ENCODE data around the gene KCTD1. TPM values are rescaled to one million over a fixed set of nuclear protein-coding genes. Genes with fewer than 3 reads are reported as not detected.

KCTD1 gene
- total and polyA plus RNA-seq, 4 donors = 5.1 to 13.2 (median 9.3) TPM

DNA sequence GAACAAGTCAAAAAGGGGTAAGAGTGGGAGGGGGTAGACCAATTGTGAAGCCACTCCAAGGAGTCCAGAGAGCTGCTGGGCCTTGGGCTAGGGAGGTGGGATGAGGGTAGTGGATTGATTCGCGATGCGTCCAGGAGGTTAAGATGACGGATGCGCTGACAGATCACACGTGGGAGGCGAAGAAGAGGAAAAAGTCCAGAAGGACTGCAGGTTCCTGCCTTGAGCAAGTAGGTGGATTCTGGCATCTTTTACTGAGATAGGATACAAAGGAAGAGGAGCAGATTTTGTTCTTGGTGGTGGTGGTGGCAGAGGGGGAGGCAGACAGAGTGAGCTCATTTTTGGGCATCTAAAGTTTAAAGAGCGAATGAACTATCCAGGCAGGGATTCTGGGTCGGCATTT lies 76.5 kb downstream of the KCTD1 start:
- H3K27me3 ChIP-seq (ENCODE audit: control insufficient read depth in 1 of 2, insufficient read depth in 2 of 2, low read length in 1 of 2) = no peaks in the 10 kb centered on the region
- ATAC-seq (ENCODE audit: low FRiP score) (no peak), DNase-seq (no peak)
- H3K4me3 ChIP-seq (ENCODE audit: low read length in 2 of 2) = no peak overlapping the region
- intact Hi-C loops (cut with DNase I) = no loop called here
- H3K36me3 ChIP-seq (ENCODE audit: control insufficient read depth in 1 of 2, insufficient read depth in 2 of 2, low read length in 1 of 2) = peaks cover 0 to 1% of the 10 kb centered on the region in 2 donors
- no peaks in the 10 kb centered on the region for H3K4me1 ChIP-seq (ENCODE audit: control insufficient read depth in 1 of 2, insufficient read depth in 2 of 2, low read length in 2 of 2)
- WGBS, 2 donors = 95 to 96% methylated on average over 9 of the region's 9 CpGs
- H3K9me3 ChIP-seq (ENCODE audit: control insufficient read depth, low read length) = no peaks in the 10 kb centered on the region
- no peak overlapping the region for H3K27ac ChIP-seq (ENCODE audit: low read depth in 1 of 2, low read length in 2 of 2)

DNA sequence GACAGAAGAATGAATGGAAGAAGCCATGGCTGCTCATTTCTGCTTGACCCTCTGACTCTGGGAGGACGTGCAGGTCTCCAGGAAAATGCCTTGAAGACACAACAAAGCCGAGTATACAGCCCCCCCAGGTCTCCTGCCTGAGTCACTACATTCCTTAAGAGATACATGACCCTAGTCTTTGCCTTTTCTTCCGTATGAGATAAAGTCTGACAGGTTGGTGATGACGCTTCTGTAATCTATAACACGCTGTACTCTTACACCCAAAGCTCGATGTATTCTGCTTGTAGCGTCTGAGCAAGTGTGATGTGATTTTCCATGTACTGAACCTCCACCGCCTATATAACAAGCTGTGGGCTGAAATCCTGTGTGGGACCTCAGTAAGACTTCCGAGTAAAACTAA lies 77.3 kb downstream of the KCTD1 start:
- H3K9me3 ChIP-seq (ENCODE audit: control insufficient read depth, low read length) = no peaks in the 10 kb centered on the region
- ATAC-seq (ENCODE audit: low FRiP score) = no peak
- no peak overlapping the region for H3K4me3 ChIP-seq (ENCODE audit: low read length in 2 of 2)
- no peaks in the 10 kb centered on the region for H3K27me3 ChIP-seq (ENCODE audit: control insufficient read depth in 1 of 2, insufficient read depth in 2 of 2, low read length in 1 of 2)
- 82 to 83% methylated on average over 9 of the region's 9 CpGs for WGBS, 2 donors
- DNase-seq = no peak
- intact Hi-C loops (cut with DNase I) = no loop called here
- no peak overlapping the region for H3K27ac ChIP-seq (ENCODE audit: low read depth in 1 of 2, low read length in 2 of 2)
- H3K36me3 ChIP-seq (ENCODE audit: control insufficient read depth in 1 of 2, insufficient read depth in 2 of 2, low read length in 1 of 2) = peaks cover 0 to 1% of the 10 kb centered on the region in 2 donors
- no peaks in the 10 kb centered on the region for H3K4me1 ChIP-seq (ENCODE audit: control insufficient read depth in 1 of 2, insufficient read depth in 2 of 2, low read length in 2 of 2)

DNA sequence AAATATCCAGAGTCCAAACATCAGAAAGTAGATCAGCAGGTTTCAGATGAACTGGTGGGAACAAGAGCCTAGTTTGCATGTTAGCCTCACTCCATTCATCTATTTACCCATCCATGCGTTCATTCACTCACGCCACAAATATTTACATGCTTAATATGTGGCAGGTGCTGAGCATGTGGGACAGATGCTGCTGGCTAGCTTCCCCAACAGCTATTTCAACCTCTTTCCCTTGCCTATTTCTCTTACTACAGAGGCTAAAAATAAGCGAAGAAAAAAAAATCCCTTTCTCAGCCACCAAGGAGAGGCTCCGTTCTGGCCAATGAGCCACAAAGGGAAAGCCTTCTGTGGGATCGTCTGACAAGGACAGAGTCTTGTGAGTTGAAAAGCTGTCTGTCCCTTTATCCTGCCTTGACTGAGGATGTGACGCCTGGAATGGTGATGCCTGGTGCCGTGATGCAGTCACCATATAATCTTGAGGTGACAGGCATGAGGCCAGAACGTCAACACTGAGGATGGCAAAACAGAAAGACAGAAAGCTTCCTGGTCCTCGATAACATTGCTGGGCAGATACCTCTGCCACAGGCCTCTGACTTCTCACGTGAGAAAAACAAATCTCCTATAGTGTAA lies 78.2 kb downstream of the KCTD1 start:
- intact Hi-C loops (cut with DNase I) = no loop called here
- Histone ChIP-seq H3K36me3 (ENCODE audit: control insufficient read depth in 1 of 2, insufficient read depth in 2 of 2, low read length in 1 of 2) (peaks cover 0 to 1% of the 10 kb centered on the region in 2 donors), H3K4me3 (ENCODE audit: low read length in 2 of 2) (no peak overlapping the region), H3K9me3 (ENCODE audit: control insufficient read depth, low read length) (no peaks in the 10 kb centered on the region), H3K27me3 (ENCODE audit: control insufficient read depth in 1 of 2, insufficient read depth in 2 of 2, low read length in 1 of 2) (no peaks in the 10 kb centered on the region), H3K4me1 (ENCODE audit: control insufficient read depth in 1 of 2, insufficient read depth in 2 of 2, low read length in 2 of 2) (no peaks in the 10 kb centered on the region), H3K27ac (ENCODE audit: low read depth in 1 of 2, low read length in 2 of 2) (no peak overlapping the region)
- 49 to 52% methylated on average over 10 of the region's 10 CpGs for WGBS, 2 donors
- DNase-seq (no peak), ATAC-seq (ENCODE audit: low FRiP score) (no peak)

DNA sequence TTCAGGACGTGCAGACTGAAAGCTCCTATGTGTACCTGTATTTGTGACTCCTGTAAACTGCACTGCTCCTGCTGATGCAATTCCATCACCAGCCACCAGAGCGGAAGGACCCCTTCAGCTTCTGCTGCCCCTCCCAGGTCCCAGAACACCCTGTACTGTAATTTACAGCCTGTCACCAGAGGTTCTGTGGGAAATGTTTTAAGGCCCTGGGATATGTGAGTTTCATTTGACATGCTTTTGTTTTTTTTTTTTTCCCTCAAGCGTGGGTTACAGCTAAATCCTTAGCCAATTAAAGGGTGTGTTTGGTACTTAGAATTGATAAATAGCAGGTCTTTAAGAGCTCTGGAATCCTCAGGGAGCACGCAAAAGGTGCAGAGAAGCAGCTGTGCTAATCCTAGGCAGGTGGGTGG lies 79.4 kb downstream of the KCTD1 start:
- intact Hi-C loops (cut with DNase I) = no loop called here
- no peak overlapping the region for H3K27ac ChIP-seq (ENCODE audit: low read depth in 1 of 2, low read length in 2 of 2)
- no peaks in the 10 kb centered on the region for H3K4me1 ChIP-seq (ENCODE audit: control insufficient read depth in 1 of 2, insufficient read depth in 2 of 2, low read length in 2 of 2)
- 86% methylated on average over 4 of the region's 4 CpGs for WGBS, 2 donors
- no peaks in the 10 kb centered on the region for H3K9me3 ChIP-seq (ENCODE audit: control insufficient read depth, low read length)
- no peak overlapping the region for H3K4me3 ChIP-seq (ENCODE audit: low read length in 2 of 2)
- no peak for DNase-seq
- no peaks in the 10 kb centered on the region for H3K27me3 ChIP-seq (ENCODE audit: control insufficient read depth in 1 of 2, insufficient read depth in 2 of 2, low read length in 1 of 2)
- ATAC-seq (ENCODE audit: low FRiP score) = no peak
- H3K36me3 ChIP-seq (ENCODE audit: control insufficient read depth in 1 of 2, insufficient read depth in 2 of 2, low read length in 1 of 2) = peaks cover 0 to 1% of the 10 kb centered on the region in 2 donors

DNA sequence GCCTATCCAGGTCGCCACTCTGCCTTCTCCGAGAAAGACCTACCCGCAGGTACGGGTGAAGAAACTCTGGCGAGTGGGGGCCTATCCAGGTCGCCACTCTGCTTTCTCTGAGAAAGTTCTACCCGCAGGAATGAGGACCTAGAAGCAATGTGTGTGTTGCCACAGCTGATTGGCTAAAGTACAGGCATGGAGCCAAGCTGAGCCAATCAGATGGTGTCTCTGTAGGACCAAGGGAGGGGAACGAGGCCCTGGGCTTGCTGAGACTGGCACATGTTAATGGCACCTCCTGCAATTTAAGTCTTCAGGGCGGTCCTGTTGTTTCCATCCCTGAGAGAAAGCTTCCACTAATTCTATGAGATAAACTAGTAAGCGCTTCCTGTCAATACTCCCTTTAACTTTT lies 82.3 kb downstream of the KCTD1 start:
- intact Hi-C loops (cut with DNase I) = no loop called here
- no peak for ATAC-seq (ENCODE audit: low FRiP score)
- H3K9me3 ChIP-seq (ENCODE audit: control insufficient read depth, low read length) = no peaks in the 10 kb centered on the region

DNA sequence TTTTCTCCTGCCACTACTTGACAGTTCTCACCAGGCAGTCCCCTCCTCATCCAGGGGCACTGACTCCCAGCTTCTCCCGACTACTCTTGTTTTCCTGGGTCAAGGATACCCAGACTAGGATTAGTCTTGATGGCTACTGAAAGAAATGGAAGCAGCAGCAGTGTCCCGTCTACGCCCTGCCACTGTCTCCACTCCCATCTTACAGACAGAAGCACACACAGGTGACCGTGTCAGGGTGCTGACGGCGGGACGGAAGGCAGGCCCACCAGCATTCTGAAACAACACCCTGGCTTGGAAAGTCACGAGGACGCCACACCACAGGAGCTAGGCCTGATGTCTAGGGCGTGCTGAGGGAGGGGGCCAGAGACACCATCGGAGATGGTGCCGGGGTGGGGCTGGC lies 82.9 kb downstream of the KCTD1 start:
- DNase-seq (no peak), ATAC-seq (ENCODE audit: low FRiP score) (no peak)
- WGBS, 2 donors = 97 to 98% methylated on average over 12 of the region's 12 CpGs
- no peak overlapping the region for H3K27ac ChIP-seq (ENCODE audit: low read depth in 1 of 2, low read length in 2 of 2)
- no peaks in the 10 kb centered on the region for H3K4me1 ChIP-seq (ENCODE audit: control insufficient read depth in 1 of 2, insufficient read depth in 2 of 2, low read length in 2 of 2)
- no peaks in the 10 kb centered on the region for H3K36me3 ChIP-seq (ENCODE audit: control insufficient read depth in 1 of 2, insufficient read depth in 2 of 2, low read length in 1 of 2)
- H3K27me3 ChIP-seq (ENCODE audit: control insufficient read depth in 1 of 2, insufficient read depth in 2 of 2, low read length in 1 of 2) = no peaks in the 10 kb centered on the region
- intact Hi-C loops (cut with DNase I) = no loop called here
- H3K9me3 ChIP-seq (ENCODE audit: control insufficient read depth, low read length) = no peaks in the 10 kb centered on the region
- H3K4me3 ChIP-seq (ENCODE audit: low read length in 2 of 2) = no peak overlapping the region

More for the DNA sequence above, 82.3 kb downstream of the KCTD1 start:
- no peaks in the 10 kb centered on the region for H3K27me3 ChIP-seq (ENCODE audit: control insufficient read depth in 1 of 2, insufficient read depth in 2 of 2, low read length in 1 of 2)
- H3K4me3 ChIP-seq (ENCODE audit: low read length in 2 of 2) = no peak overlapping the region
- no peak overlapping the region for H3K27ac ChIP-seq (ENCODE audit: low read depth in 1 of 2, low read length in 2 of 2)
- WGBS, 2 donors = 78 to 93% methylated on average over 10 of the region's 10 CpGs
- H3K36me3 ChIP-seq (ENCODE audit: control insufficient read depth in 1 of 2, insufficient read depth in 2 of 2, low read length in 1 of 2) = no peaks in the 10 kb centered on the region
- no peak for DNase-seq
- no peaks in the 10 kb centered on the region for H3K4me1 ChIP-seq (ENCODE audit: control insufficient read depth in 1 of 2, insufficient read depth in 2 of 2, low read length in 2 of 2)

DNA sequence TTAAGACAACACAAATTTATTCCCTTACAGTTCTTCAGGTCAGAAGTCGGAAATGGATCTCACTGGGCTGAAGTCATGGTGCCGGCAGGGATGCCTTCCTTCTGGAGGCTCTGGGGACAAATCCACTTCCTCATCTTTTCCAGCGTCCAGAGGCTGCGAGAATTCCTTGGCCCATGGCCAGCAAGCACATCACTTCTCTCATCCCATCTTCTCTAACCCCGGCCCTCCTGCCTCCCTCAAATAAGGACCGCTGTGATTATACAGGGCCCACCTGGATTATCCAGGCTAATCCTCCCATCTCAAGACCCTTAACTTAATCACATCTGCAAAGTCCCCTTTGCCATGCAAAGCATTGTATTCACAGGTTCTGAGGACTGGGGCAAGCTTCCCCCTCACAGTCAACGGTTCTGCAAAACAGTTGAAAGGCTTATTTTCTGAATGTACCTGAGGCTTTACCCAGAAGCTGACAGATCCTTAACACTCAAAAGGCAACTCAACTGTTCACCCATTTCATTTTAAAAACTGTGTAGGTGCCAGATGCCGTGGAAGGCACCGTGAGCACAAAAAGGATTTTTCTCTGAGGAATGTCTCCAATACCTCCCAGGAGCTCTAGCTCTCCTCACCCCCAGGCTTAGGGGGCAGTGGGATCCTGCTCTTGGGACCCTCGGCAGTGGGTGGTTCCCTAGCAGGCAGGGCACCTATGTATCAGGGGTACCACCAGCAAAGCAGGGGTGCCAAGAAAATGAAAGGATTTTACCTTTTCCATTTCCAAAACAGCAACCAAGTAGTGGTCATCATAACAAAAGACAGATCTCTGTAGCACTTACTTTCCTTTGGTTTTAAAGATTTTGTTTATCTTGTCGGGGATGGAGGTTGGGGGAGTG lies 84.0 kb downstream of the KCTD1 start:
- no peaks in the 10 kb centered on the region for H3K36me3 ChIP-seq (ENCODE audit: control insufficient read depth in 1 of 2, insufficient read depth in 2 of 2, low read length in 1 of 2)
- no peak overlapping the region for H3K27ac ChIP-seq (ENCODE audit: low read depth in 1 of 2, low read length in 2 of 2)
- no peaks in the 10 kb centered on the region for H3K27me3 ChIP-seq (ENCODE audit: control insufficient read depth in 1 of 2, insufficient read depth in 2 of 2, low read length in 1 of 2)
- intact Hi-C loops (cut with DNase I) = no loop called here
- H3K4me3 ChIP-seq (ENCODE audit: low read length in 2 of 2) = no peak overlapping the region
- ATAC-seq (ENCODE audit: low FRiP score) (no peak), DNase-seq (no peak)
- WGBS, 2 donors = 93 to 94% methylated on average over 11 of the region's 11 CpGs
- no peaks in the 10 kb centered on the region for H3K4me1 ChIP-seq (ENCODE audit: control insufficient read depth in 1 of 2, insufficient read depth in 2 of 2, low read length in 2 of 2)
- no peaks in the 10 kb centered on the region for H3K9me3 ChIP-seq (ENCODE audit: control insufficient read depth, low read length)

DNA sequence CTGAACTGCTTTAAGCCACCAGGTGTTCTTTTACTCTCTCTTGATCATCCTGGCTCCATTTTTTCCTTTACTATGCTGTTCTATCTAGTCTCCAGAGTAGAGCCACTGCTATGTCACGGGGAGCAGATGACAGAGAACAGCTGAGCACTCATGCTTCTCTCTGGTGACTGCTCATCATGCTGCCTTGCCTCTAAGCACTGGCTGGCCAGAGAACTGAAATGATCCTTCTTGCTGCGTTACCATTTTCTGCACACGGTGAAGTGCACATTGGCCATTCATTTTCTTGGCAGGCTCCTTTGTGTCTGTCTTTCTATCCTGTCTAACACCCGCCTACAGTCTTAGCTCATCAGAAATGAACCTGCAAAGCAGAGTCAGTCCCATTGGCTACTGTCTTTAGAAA lies 86.0 kb downstream of the KCTD1 start:
- 90 to 94% methylated on average over 4 of the region's 4 CpGs for WGBS, 2 donors
- H3K4me3 ChIP-seq (ENCODE audit: low read length in 2 of 2) = no peak overlapping the region
- no peaks in the 10 kb centered on the region for H3K4me1 ChIP-seq (ENCODE audit: control insufficient read depth in 1 of 2, insufficient read depth in 2 of 2, low read length in 2 of 2)
- no peaks in the 10 kb centered on the region for H3K9me3 ChIP-seq (ENCODE audit: control insufficient read depth, low read length)
- DNase-seq (no peak), ATAC-seq (ENCODE audit: low FRiP score) (no peak)
- no peaks in the 10 kb centered on the region for H3K36me3 ChIP-seq (ENCODE audit: control insufficient read depth in 1 of 2, insufficient read depth in 2 of 2, low read length in 1 of 2)
- no peaks in the 10 kb centered on the region for H3K27me3 ChIP-seq (ENCODE audit: control insufficient read depth in 1 of 2, insufficient read depth in 2 of 2, low read length in 1 of 2)
- no peak overlapping the region for H3K27ac ChIP-seq (ENCODE audit: low read depth in 1 of 2, low read length in 2 of 2)
- intact Hi-C loops (cut with DNase I) = no loop called here

DNA sequence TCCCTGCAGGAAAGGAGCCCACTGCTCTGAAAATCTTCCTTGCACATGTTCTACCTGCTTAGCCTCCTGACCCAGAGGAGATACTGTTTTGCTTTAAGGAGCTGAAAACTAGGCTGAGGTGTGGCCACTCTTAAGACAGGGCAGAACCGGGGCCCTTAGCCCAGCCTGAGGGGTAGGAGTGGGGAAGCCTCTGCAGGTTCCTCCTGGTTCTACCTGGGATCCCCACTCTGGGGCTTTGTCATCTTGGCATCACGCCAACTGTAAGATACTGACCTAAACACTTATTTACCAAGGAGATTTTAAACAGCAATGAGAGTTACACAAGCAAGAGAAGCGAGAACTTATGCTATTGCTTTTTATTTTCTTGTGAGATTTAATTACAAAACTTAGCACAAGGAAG lies 86.9 kb downstream of the KCTD1 start:
- DNase-seq (no peak), ATAC-seq (ENCODE audit: low FRiP score) (no peak)
- H3K4me3 ChIP-seq (ENCODE audit: low read length in 2 of 2) = no peak overlapping the region
- 63 to 64% methylated on average over 3 of the region's 3 CpGs for WGBS, 2 donors
- no peaks in the 10 kb centered on the region for H3K36me3 ChIP-seq (ENCODE audit: control insufficient read depth in 1 of 2, insufficient read depth in 2 of 2, low read length in 1 of 2)
- intact Hi-C loops (cut with DNase I) = no loop called here
- no peaks in the 10 kb centered on the region for H3K9me3 ChIP-seq (ENCODE audit: control insufficient read depth, low read length)
- H3K27me3 ChIP-seq (ENCODE audit: control insufficient read depth in 1 of 2, insufficient read depth in 2 of 2, low read length in 1 of 2) = no peaks in the 10 kb centered on the region
- H3K27ac ChIP-seq (ENCODE audit: low read depth in 1 of 2, low read length in 2 of 2) = no peak overlapping the region
- H3K4me1 ChIP-seq (ENCODE audit: control insufficient read depth in 1 of 2, insufficient read depth in 2 of 2, low read length in 2 of 2) = no peaks in the 10 kb centered on the region
